ENCODE data around the gene TLCD3B. TPM values are rescaled to one million over a fixed set of nuclear protein-coding genes. Genes with fewer than 3 reads are reported as not detected.

Gene TLCD3B
- total RNA-seq, 4 donors from 2014 or later = 0.27 TPM; not detected in 3

DNA sequence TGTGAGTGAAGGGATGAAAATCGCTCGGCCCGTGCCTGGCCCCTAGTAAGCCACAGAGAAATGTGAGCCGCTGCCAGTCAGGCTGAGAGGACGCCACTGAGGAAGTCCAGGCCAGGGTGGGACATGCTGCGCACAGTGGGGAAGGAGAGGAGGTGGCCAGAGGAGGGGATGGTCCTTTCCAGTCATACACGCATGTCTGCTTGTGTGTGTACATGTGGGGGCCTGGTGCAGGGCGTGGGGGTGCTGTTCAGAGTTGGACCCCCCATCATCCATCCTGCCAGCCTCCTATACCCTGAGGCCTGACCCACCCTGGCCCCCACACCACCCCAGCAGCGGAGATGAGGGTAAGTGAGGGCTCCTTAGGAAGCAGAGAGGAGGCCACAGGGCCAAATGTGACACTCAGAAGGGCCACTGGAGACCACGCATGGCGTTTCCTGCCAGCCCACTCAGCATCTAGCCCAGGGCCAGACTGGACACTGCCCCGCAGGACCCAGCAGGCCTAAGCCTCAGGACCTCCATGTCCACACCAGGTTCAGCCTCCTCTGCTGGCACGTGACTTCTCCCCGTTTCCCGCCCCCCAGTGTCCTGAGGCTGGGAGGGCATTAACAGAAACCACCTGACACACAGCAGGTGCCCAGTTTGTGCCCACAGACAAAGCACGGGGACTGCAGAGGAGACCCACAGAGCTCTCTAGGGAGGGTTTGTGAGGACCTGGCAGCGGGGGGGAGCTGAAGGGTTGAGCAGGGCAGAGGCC, 27.2 kb downstream of the TLCD3B start:
- ATAC-seq (no peak), DNase-seq (no peak)
- no peak for TF ChIP-seq POLR2A (IDR thresholded peaks at IDR 0.05)
- TF ChIP-seq, protein P1, sequence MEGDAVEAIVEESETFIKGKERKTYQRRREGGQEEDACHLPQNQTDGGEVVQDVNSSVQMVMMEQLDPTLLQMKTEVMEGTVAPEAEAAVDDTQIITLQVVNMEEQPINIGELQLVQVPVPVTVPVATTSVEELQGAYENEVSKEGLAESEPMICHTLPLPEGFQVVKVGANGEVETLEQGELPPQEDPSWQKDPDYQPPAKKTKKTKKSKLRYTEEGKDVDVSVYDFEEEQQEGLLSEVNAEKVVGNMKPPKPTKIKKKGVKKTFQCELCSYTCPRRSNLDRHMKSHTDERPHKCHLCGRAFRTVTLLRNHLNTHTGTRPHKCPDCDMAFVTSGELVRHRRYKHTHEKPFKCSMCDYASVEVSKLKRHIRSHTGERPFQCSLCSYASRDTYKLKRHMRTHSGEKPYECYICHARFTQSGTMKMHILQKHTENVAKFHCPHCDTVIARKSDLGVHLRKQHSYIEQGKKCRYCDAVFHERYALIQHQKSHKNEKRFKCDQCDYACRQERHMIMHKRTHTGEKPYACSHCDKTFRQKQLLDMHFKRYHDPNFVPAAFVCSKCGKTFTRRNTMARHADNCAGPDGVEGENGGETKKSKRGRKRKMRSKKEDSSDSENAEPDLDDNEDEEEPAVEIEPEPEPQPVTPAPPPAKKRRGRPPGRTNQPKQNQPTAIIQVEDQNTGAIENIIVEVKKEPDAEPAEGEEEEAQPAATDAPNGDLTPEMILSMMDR (IDR thresholded peaks at IDR 0.05 in 4 of 5, conservative IDR thresholded peaks at IDR 0.05 in 1 of 5) = no peak
- Histone ChIP-seq H3K9me3 (no peaks in the 10 kb centered on the region), H3K27ac (no peak overlapping the region), H3K4me1 (no peaks in the 10 kb centered on the region), H3K4me3 (no peak overlapping the region), H3K36me3 (peaks cover 0 to 10% of the 10 kb centered on the region in 2 donors), H3K27me3 (peaks cover 1 to 4% (median 4%) of the 10 kb centered on the region in 3 donors)
- intact Hi-C loops (cut with DNase I; ENCODE audit: low total_unique reads) (no loop called here), in situ Hi-C loops (cut with MboI; ENCODE audit: low sequenced_read_pairs in 4 of 4) (loop anchor here in 1 of 4 donors (25.0 kb wide), 1 partner anchor 317 kb away; the partner anchor contains the start of gene QPRT)

DNA sequence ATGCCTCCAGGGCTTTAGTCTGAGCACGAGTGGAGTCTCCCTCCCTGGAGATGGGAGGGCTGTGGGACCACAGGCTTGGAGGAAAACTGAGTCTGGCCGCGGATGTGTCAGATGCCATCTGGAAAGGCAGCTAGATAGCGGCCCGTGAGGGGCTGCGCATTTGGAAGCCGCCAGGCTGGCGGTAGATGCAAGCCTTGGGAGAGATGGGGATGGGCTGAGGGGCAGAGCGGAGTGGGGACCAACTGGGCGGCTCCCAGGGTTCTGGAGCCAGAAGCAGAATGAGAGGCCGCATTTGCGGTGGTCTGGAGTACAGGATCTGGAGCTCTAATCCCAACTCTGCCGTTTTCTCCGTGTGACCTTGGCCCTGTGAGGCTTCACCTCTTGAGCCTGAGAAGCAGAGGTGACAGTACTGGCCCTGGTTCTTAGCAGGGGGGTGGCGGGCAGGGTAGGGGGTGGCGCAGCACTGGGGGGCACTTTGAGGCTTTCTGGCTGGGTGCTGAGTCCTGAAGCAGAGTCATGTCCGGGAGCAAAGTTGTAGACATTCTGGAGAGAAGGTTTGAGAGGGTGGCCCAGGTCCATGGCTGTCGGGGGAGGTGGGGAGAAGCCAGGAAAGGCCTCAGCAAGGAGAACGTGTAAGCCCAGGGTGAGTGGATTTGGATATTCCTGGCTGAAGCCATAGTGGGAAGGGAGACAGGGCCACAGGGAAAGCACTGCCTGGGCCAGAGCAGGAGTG, 28.3 kb downstream of the TLCD3B start:
- no peaks in the 10 kb centered on the region for H3K4me1 ChIP-seq
- TF ChIP-seq POLR2A (IDR thresholded peaks at IDR 0.05) = no peak
- TF ChIP-seq, protein P1 (IDR thresholded peaks at IDR 0.05 in 4 of 5, conservative IDR thresholded peaks at IDR 0.05 in 1 of 5) = no peak
- peaks cover 0 to 18% of the 10 kb centered on the region in 2 donors for H3K36me3 ChIP-seq
- intact Hi-C loops (cut with DNase I; ENCODE audit: low total_unique reads) (no loop called here), in situ Hi-C loops (cut with MboI; ENCODE audit: low sequenced_read_pairs in 4 of 4) (loop anchor here in 1 of 4 donors (25.0 kb wide), 1 partner anchor 315 kb away; the partner anchor contains the start of gene QPRT)
- no peak overlapping the region for H3K27ac ChIP-seq
- ATAC-seq (no peak), DNase-seq (no peak)
- no peaks in the 10 kb centered on the region for H3K27me3 ChIP-seq
- H3K9me3 ChIP-seq = no peaks in the 10 kb centered on the region
- no peak overlapping the region for H3K4me3 ChIP-seq

DNA sequence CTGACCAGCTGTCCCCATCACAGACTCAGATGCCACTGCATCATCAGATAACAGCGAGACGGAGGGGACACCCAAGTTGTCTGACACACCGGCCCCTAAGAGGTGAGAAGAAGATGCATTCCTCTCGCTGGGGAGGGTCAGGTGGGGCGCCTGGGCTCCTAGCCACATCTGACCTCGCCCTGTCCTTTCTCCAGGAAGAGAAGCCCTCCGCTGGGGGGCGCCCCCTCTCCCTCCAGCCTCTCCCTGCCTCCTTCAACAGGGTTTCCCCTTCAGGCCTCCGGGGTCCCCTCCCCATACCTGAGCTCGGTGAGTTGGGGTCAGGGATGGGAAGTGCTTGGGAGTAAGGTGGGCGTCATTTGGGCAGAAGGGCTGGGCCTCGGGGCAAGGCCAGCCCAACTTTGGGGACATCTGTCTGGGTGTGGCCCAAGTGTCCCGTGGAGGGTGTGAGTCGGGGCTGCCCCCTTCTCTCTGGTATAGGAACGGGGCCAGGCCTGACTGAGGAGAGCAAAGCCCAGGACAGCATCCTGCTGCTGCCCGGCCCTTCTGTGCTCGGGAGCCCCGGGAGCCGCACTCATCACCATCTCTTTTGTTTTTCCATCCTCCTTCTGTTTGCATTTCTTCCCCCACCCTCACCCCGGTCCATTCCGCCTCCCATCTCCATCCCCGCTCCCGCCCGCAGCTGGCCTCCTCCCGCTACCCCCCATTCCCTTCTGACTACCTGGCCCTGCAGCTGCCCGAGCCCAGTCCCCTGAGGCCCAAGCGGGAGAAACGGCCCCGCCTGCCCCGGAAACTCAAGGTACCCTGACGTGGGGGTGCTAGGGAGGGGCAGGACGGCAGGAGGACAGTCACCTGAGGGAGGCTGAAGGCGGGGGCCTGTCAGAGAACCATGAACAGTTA, 30.1 kb downstream of the TLCD3B start:
- intact Hi-C loops (cut with DNase I; ENCODE audit: low total_unique reads) (no loop called here), in situ Hi-C loops (cut with MboI; ENCODE audit: low sequenced_read_pairs in 4 of 4) (loop anchor here in 1 of 4 donors (25.0 kb wide), 1 partner anchor 314 kb away; the partner anchor contains the start of gene QPRT)
- Histone ChIP-seq H3K4me3 (no peak overlapping the region), H3K9me3 (no peaks in the 10 kb centered on the region), H3K27me3 (no peaks in the 10 kb centered on the region), H3K36me3 (peaks cover 0 to 27% of the 10 kb centered on the region in 2 donors), H3K27ac (no peak overlapping the region), H3K4me1 (peaks cover 6 to 7% of the 10 kb centered on the region in 2 donors)
- no peak for DNase-seq
- ATAC-seq = no peak
- TF ChIP-seq, protein P1 (IDR thresholded peaks at IDR 0.05 in 4 of 5, conservative IDR thresholded peaks at IDR 0.05 in 1 of 5) = no peak

DNA sequence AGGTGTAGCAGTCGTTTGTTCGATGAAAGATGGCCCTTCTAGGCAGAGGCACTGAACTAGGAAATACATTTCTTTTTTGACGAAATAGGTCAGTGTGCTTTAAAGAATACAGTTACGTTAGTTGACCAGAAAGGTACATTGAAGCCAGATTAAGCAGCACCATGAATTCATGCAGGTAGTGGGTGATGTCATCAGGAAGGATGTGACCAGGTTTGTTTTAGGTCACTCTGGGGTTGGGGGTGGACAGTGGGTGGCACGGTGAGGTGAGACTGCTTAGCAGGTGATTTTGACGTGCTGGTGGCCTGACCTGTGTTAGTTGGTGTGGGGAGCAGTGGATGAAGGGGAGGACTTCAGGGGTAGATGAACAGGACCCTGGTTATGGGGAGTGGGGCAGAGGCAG, 31.5 kb downstream of the TLCD3B start:
- TF ChIP-seq POLR2A (IDR thresholded peaks at IDR 0.05) = no peak
- TF ChIP-seq, protein P1 (IDR thresholded peaks at IDR 0.05 in 4 of 5, conservative IDR thresholded peaks at IDR 0.05 in 1 of 5) = no peak
- intact Hi-C loops (cut with DNase I; ENCODE audit: low total_unique reads) = loop anchor here (5.0 to 10.0 kb wide), 5 partner anchors 37 to 1073 kb away; partner anchors contain the start of genes PAGR1, TMEM219, ZNF646 and ZNF668
- H3K27me3 ChIP-seq = no peaks in the 10 kb centered on the region
- in situ Hi-C loops (cut with MboI; ENCODE audit: low sequenced_read_pairs in 4 of 4) = loop anchor here in 1 of 4 donors (25.0 kb wide), 1 partner anchor 312 kb away; the partner anchor contains the start of gene QPRT
- no peak for DNase-seq
- H3K4me3 ChIP-seq = no peak overlapping the region
- peaks cover 12 to 15% of the 10 kb centered on the region in 2 donors for H3K4me1 ChIP-seq
- H3K36me3 ChIP-seq = peaks cover 0 to 27% of the 10 kb centered on the region in 2 donors
- no peaks in the 10 kb centered on the region for H3K9me3 ChIP-seq
- ATAC-seq = no peak
- no peak overlapping the region for H3K27ac ChIP-seq

All from gastrocnemius medialis (tissue), 4 donors.